OCI-LY1 (cell line): Measurements from ENCODE around the gene HTT.

Experiments used
- H2AFZ ChIP-seq: fragments of 200-600 bp; sonication (generic), shearing (Covaris generic); 2 replicates; pipeline ENCODE4 v1.6.0; 2014; ENCODE audit warnings: antibody characterized with exemption, mild to moderate bottlenecking, low read length
- H3F3A ChIP-seq: fragments of 200-600 bp; sonication (generic), shearing (Covaris generic); 2 replicates; pipeline ENCODE4 v1.6.0; 2014; ENCODE audit warnings: mild to moderate bottlenecking, antibody characterized with exemption, low read length, moderate library complexity; ENCODE audit not compliant: insufficient read depth
- H3K27ac ChIP-seq: fragments of 200-600 bp; sonication (generic); 2 replicates; pipeline ENCODE4 v1.5.1; 2014; ENCODE audit warnings: low read length, mixed run types, mild to moderate bottlenecking, low read depth; ENCODE audit not compliant: poor library complexity, severe bottlenecking
- H3K27me3 ChIP-seq: fragments of 200-600 bp; sonication (generic); 2 replicates; pipeline ENCODE4 v1.6.0; 2014; ENCODE audit warnings: antibody characterized with exemption, mild to moderate bottlenecking, low read length, moderate library complexity; ENCODE audit not compliant: insufficient read depth
- H3K36me3 ChIP-seq: fragments of 200-600 bp; sonication (generic); 2 replicates; pipeline ENCODE4 v1.6.1; 2014; ENCODE audit warnings: mild to moderate bottlenecking, antibody characterized with exemption, low read length, moderate library complexity, mixed read lengths; ENCODE audit not compliant: insufficient read depth
- H3K4me1 ChIP-seq: fragments of 200-600 bp; sonication (generic); 2 replicates; pipeline ENCODE4 v1.5.1; 2014; ENCODE audit warnings: mild to moderate bottlenecking, low read length, moderate library complexity; ENCODE audit not compliant: insufficient read depth, severe bottlenecking
- H3K4me2 ChIP-seq: fragments of 200-600 bp; sonication (generic), shearing (Covaris generic); 2 replicates; pipeline ENCODE4 v1.6.1; 2014; ENCODE audit warnings: low read length
- H3K4me3 ChIP-seq: fragments of 200-600 bp; sonication (generic); 2 replicates; pipeline ENCODE4 v1.5.1; 2014; ENCODE audit warnings: low read length, low read depth, mild to moderate bottlenecking, mixed read lengths; ENCODE audit not compliant: poor library complexity, severe bottlenecking
- H3K79me2 ChIP-seq: fragments of 200-600 bp; shearing (Covaris generic); 2 replicates; pipeline ENCODE4 v1.6.1; 2016; ENCODE audit warnings: mixed run types, low read length, mixed read lengths; ENCODE audit not compliant: insufficient read depth
- H3K9ac ChIP-seq: fragments of 200-600 bp; sonication (generic), shearing (Covaris generic); 2 replicates; pipeline ENCODE4 v1.6.1; 2014; ENCODE audit warnings: mild to moderate bottlenecking, low read length, mixed read lengths
- H3K9me2 ChIP-seq: fragments of 200-600 bp; sonication (generic), shearing (Covaris generic); 2 replicates; pipeline ENCODE4 v1.6.1; 2014; ENCODE audit warnings: low read depth, mild to moderate bottlenecking, low read length, mixed read lengths
- H3K9me3 ChIP-seq: fragments of 200-600 bp; shearing (Covaris generic); 2 replicates; pipeline ENCODE4 v1.6.1; 2014; ENCODE audit warnings: low read length, mixed read lengths
- H4K20me1 ChIP-seq: fragments of 200-600 bp; sonication (generic), shearing (Covaris generic); 2 replicates; pipeline ENCODE4 v1.6.0; 2016; ENCODE audit warnings: mild to moderate bottlenecking, low read length; ENCODE audit not compliant: insufficient read depth
- EZH2 ChIP-seq: fragments of 200-600 bp; sonication (generic), shearing (Covaris generic); IDR thresholded peaks from 2 replicates; pipeline ENCODE4 v1.8.0; 2017; ENCODE audit warnings: borderline replicate concordance, mixed run types, mild to moderate bottlenecking, antibody characterized with exemption, low read length, moderate library complexity, mixed read lengths
- TF ChIP-seq, protein P1 (sequence below): fragments of 200-600 bp; sonication (generic), shearing (Covaris generic); IDR thresholded peaks from 2 replicates; pipeline ENCODE4 v1.5.1; 2017; ENCODE audit warnings: mild to moderate bottlenecking, antibody characterized with exemption, low read length, moderate library complexity, mixed read lengths

Gene HTT

DNA sequence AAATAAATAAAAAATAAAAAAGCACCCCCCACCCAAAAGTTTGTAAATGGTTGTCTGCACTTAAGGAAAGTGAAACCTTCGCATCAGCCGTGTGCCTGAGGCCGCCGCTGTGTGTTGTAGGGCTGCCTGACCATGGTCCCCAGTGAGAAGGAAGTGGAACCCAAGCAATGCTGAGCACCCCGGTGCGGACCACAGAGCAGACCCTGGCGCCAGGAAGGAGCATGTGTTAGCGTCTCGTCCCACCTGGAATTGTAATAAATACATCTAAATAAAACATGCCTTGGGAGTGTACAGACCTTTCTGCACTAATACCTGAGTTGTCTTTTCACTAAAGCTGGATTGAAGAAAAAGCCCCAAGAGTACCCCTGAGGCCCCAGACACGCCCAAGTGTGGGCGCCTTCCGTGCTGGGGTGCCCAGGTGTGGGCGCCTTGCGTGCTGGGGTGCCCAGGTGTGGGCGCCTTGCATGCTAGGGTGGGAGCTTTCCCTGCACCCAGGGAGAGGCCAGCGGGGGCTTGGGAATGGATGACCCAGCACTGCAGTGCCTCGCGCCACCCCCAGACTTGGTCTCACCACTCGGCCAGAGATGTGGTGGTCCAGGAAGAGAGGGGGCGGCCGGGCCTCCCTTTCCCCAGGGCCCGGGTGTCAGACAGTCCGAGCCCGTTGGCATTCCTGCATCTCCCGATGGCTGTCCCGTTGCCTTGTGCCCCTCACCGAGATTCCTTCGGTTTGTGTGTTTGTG is 33.9 kb upstream of the HTT start:
- Histone ChIP-seq H3K36me3 (no peaks in the 10 kb centered on the region), H3K4me1 (peaks cover 2% of the 10 kb centered on the region), H3K9me3 (no peaks in the 10 kb centered on the region), H3K27me3 (no peaks in the 10 kb centered on the region), H4K20me1 (no peaks in the 10 kb centered on the region), H3K4me3 (no peak overlapping the region), H3K9ac (no peak overlapping the region), H3K9me2 (no peaks in the 10 kb centered on the region), H3F3A (no peaks in the 10 kb centered on the region), H3K79me2 (no peaks in the 10 kb centered on the region), H2AFZ (no peak overlapping the region), H3K27ac (no peak overlapping the region), H3K4me2 (no peak overlapping the region)
- TF ChIP-seq, protein P1, sequence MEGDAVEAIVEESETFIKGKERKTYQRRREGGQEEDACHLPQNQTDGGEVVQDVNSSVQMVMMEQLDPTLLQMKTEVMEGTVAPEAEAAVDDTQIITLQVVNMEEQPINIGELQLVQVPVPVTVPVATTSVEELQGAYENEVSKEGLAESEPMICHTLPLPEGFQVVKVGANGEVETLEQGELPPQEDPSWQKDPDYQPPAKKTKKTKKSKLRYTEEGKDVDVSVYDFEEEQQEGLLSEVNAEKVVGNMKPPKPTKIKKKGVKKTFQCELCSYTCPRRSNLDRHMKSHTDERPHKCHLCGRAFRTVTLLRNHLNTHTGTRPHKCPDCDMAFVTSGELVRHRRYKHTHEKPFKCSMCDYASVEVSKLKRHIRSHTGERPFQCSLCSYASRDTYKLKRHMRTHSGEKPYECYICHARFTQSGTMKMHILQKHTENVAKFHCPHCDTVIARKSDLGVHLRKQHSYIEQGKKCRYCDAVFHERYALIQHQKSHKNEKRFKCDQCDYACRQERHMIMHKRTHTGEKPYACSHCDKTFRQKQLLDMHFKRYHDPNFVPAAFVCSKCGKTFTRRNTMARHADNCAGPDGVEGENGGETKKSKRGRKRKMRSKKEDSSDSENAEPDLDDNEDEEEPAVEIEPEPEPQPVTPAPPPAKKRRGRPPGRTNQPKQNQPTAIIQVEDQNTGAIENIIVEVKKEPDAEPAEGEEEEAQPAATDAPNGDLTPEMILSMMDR: no peak

GRCh38 chr4:3041192-3042142 is 33.0 kb upstream of the HTT start:
- no peak overlapping the region for H3K9ac ChIP-seq
- H3K9me3 ChIP-seq: no peaks in the 10 kb centered on the region
- peak overlapping the region; percentile 34; the same call in 1 of the 2 replicates for H3K4me2 ChIP-seq
- peaks cover 9% of the 10 kb centered on the region for H3K4me1 ChIP-seq
- no peak overlapping the region for H2AFZ ChIP-seq
- no peaks in the 10 kb centered on the region for H3K36me3 ChIP-seq
- no peak overlapping the region for H3K27ac ChIP-seq
- no peaks in the 10 kb centered on the region for H3K79me2 ChIP-seq
- no peaks in the 10 kb centered on the region for H4K20me1 ChIP-seq
- no peaks in the 10 kb centered on the region for H3K9me2 ChIP-seq
- H3K27me3 ChIP-seq: no peaks in the 10 kb centered on the region
- H3K4me3 ChIP-seq: no peak overlapping the region
- H3F3A ChIP-seq: no peaks in the 10 kb centered on the region
- TF ChIP-seq, protein P1: no peak
- no peak for TF ChIP-seq EZH2

DNA sequence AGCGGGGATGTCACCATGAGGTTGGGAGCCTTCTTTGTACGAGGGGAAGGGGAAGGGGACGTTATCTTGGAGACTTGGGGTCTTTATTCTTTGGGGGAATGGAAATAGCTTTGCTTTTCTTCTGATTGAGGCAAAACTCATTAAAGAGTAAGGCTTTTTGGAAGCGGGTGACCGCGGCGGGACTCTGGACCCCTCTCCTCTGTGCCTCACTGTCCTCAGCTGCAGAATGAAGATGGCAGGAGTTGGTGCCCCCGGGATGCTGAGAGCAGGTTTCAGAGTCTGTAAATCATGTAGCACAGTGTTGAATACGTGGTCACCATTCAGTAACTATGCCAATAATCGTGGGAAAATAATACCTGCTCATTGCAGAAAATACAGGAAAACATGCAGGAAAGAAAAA is 32.3 kb upstream of the HTT start:
- Histone ChIP-seq H3K4me1 (peaks cover 12% of the 10 kb centered on the region), H3K36me3 (no peaks in the 10 kb centered on the region), H3K9me3 (no peaks in the 10 kb centered on the region), H3K27me3 (no peaks in the 10 kb centered on the region), H3K9me2 (no peaks in the 10 kb centered on the region), H3K4me3 (no peak overlapping the region), H3K27ac (no peak overlapping the region), H2AFZ (no peak overlapping the region), H3K9ac (no peak overlapping the region), H3K79me2 (no peaks in the 10 kb centered on the region), H3F3A (no peaks in the 10 kb centered on the region), H4K20me1 (no peaks in the 10 kb centered on the region), H3K4me2 (no peak overlapping the region; the same call in 1 of the 2 replicates)
- TF ChIP-seq EZH2: no peak
- TF ChIP-seq, protein P1: no peak
